ENCODE measurements around the gene TCN2. TPM values are rescaled to one million over a fixed set of nuclear protein-coding genes. Genes with fewer than 3 reads are reported as not detected.

TCN2 gene
- total and polyA plus RNA-seq, 7 donors, result 5.5 to 11.7 (median 8.4) TPM

GRCh38 chr22:30574997-30575671, 31.8 kb upstream of the TCN2 start:
- peak overlapping the region; percentile 25 for H3K4me3 ChIP-seq
- DNase-seq (peak in 1 of 2 donors; percentile 48), ATAC-seq (peak; percentile 23 to 33 (median 30))
- H3K27ac ChIP-seq, result no peak overlapping the region
- 45 to 56% (median 53%) methylated on average over 12 of the region's 12 CpGs for WGBS, 3 donors
- peaks cover 13% of the 10 kb centered on the region for H3K4me1 ChIP-seq
- intact Hi-C loops (cut with DNase I), result loop anchor here in 1 of 2 donors (10.0 kb wide), 1 partner anchor 60 kb away; no protein-coding TSS in a partner anchor
- no peaks in the 10 kb centered on the region for H3K9me3 ChIP-seq
- H3K27me3 ChIP-seq (ENCODE audit: insufficient read depth in 3 of 3, low read length in 2 of 3), result no peaks in the 10 kb centered on the region
- peaks cover 5 to 50% of the 10 kb centered on the region in 2 donors for H3K36me3 ChIP-seq (ENCODE audit: insufficient read depth in 1 of 2, low read depth in 1 of 2)
- TF ChIP-seq, protein P1, sequence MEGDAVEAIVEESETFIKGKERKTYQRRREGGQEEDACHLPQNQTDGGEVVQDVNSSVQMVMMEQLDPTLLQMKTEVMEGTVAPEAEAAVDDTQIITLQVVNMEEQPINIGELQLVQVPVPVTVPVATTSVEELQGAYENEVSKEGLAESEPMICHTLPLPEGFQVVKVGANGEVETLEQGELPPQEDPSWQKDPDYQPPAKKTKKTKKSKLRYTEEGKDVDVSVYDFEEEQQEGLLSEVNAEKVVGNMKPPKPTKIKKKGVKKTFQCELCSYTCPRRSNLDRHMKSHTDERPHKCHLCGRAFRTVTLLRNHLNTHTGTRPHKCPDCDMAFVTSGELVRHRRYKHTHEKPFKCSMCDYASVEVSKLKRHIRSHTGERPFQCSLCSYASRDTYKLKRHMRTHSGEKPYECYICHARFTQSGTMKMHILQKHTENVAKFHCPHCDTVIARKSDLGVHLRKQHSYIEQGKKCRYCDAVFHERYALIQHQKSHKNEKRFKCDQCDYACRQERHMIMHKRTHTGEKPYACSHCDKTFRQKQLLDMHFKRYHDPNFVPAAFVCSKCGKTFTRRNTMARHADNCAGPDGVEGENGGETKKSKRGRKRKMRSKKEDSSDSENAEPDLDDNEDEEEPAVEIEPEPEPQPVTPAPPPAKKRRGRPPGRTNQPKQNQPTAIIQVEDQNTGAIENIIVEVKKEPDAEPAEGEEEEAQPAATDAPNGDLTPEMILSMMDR (IDR thresholded peaks at IDR 0.05), result no peak

DNA sequence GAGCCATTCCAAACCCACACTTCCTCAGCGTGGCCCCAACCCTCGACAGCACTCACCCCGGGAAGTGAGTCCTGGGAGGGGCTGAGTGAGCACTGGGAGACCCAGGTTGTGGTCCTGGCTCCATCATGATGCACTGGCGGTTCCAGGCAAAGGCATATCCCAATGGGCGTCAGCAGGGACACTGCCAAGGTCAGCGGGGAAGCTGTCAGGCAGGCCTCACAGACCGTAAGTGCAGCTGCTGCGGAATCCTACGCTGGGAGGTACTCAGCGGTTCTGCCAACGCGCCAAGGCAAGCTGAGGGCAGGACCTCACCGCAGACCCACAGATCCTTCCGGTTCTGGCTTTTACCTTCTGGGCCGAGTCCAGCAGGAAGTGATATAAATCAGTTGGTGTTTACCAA, 31.1 kb upstream of the TCN2 start:
- TF ChIP-seq, protein P1 (IDR thresholded peaks at IDR 0.05), result no peak
- ATAC-seq, result no peak
- intact Hi-C loops (cut with DNase I), result loop anchor here in 1 of 2 donors (10.0 kb wide), 1 partner anchor 61 kb away; no protein-coding TSS in a partner anchor
- no peak overlapping the region for H3K4me3 ChIP-seq
- peaks cover 5 to 57% of the 10 kb centered on the region in 2 donors for H3K36me3 ChIP-seq (ENCODE audit: insufficient read depth in 1 of 2, low read depth in 1 of 2)
- WGBS, 3 donors, result 51 to 62% (median 52%) methylated on average over 15 of the region's 15 CpGs
- H3K4me1 ChIP-seq, result peaks cover 13% of the 10 kb centered on the region
- no peak overlapping the region for H3K27ac ChIP-seq
- H3K9me3 ChIP-seq, result no peaks in the 10 kb centered on the region
- DNase-seq, result no peak
- H3K27me3 ChIP-seq (ENCODE audit: insufficient read depth in 3 of 3, low read length in 2 of 3), result no peaks in the 10 kb centered on the region

GRCh38 chr22:30578481-30578880, 28.5 kb upstream of the TCN2 start:
- intact Hi-C loops (cut with DNase I), result loop anchor here in 1 of 2 donors (10.0 kb wide), 1 partner anchor 64 kb away; no protein-coding TSS in a partner anchor
- Histone ChIP-seq H3K4me3 (no peak overlapping the region), H3K27me3 (ENCODE audit: insufficient read depth in 3 of 3, low read length in 2 of 3) (no peaks in the 10 kb centered on the region), H3K9me3 (no peaks in the 10 kb centered on the region), H3K27ac (no peak overlapping the region), H3K4me1 (peaks cover 8% of the 10 kb centered on the region), H3K36me3 (ENCODE audit: insufficient read depth in 1 of 2, low read depth in 1 of 2) (peaks cover 5 to 83% of the 10 kb centered on the region in 2 donors)
- TF ChIP-seq, protein P1 (IDR thresholded peaks at IDR 0.05), result no peak
- no peak for ATAC-seq
- peak in 1 of 2 donors; percentile 26 for DNase-seq
- WGBS, 3 donors, result 90 to 95% (median 94%) methylated on average over 12 of the region's 12 CpGs

- WGBS, 3 donors, result 84 to 89% (median 88%) methylated on average over 6 of the region's 6 CpGs
Measured at GRCh38 chr22:30580896-30581295, 26.1 kb upstream of the TCN2 start.

More at GRCh38 chr22:30580896-30581295, 26.1 kb upstream of the TCN2 start:
- DNase-seq (no peak), ATAC-seq (no peak)
- no peaks in the 10 kb centered on the region for H3K4me1 ChIP-seq
- H3K4me3 ChIP-seq, result no peak overlapping the region
- H3K27ac ChIP-seq, result no peak overlapping the region
- H3K36me3 ChIP-seq (ENCODE audit: insufficient read depth in 1 of 2, low read depth in 1 of 2), result peaks cover 14 to 100% of the 10 kb centered on the region in 2 donors
- intact Hi-C loops (cut with DNase I), result no loop called here
- no peaks in the 10 kb centered on the region for H3K27me3 ChIP-seq (ENCODE audit: insufficient read depth in 3 of 3, low read length in 2 of 3)
- H3K9me3 ChIP-seq, result no peaks in the 10 kb centered on the region
- TF ChIP-seq, protein P1 (IDR thresholded peaks at IDR 0.05), result no peak
